HG03439 (cell line): ENCODE measurements around the gene MED17.
"Not testable (repeated sequence)": the region's sequence is repeated elsewhere in the genome, so short reads cannot be mapped to it uniquely, and the experiment has no call there.

Experiments used
- ATAC-seq: cut with Tn5 transposase; IDR thresholded peaks from one replicate; pipeline ENCODE4 v1.9.1; 2021; ENCODE audit warnings: mild to moderate bottlenecking, moderate library complexity; ENCODE audit not compliant: unreplicated experiment

Gene MED17

GRCh38 chr11:93784145-93784934 is at the start of gene MED17:
TSS of gene MED17 (plus strand) at chr11:93784282. CDS start at chr11:93784514, 232 bp downstream.
- ATAC-seq = peak; percentile 96

- no peak for ATAC-seq
Measured at GRCh38 chr11:93734427-93735222, 49.5 kb upstream of the MED17 start.

GRCh38 chr11:93735627-93736026 is 48.5 kb upstream of the MED17 start:
- ATAC-seq = no peak

GRCh38 chr11:93736129-93736528 is 48.0 kb upstream of the MED17 start:
- ATAC-seq = no peak

GRCh38 chr11:93737904-93738612 is 46.0 kb upstream of the MED17 start:
- ATAC-seq = no peak

- no peak for ATAC-seq
Measured at GRCh38 chr11:93738647-93739081, 45.4 kb upstream of the MED17 start.

GRCh38 chr11:93740031-93740729 is 43.9 kb upstream of the MED17 start:
- no peak for ATAC-seq

- peak; percentile 24 for ATAC-seq
Measured at GRCh38 chr11:93740730-93741093, 43.4 kb upstream of the MED17 start.

GRCh38 chr11:93741094-93741881 is 42.8 kb upstream of the MED17 start, which contains the start of the genes C11orf54 and TAF1D:
TSS of gene C11orf54 (plus strand) at chr11:93741672. CDS start at chr11:93747394, 5,722 bp downstream.
TSS of gene TAF1D (minus strand) at chr11:93741495. CDS start at chr11:93739304, 2,191 bp downstream.
- peak; percentile 84 for ATAC-seq

- ATAC-seq = no peak
Measured at GRCh38 chr11:93741882-93742226, 42.2 kb upstream of the MED17 start.

GRCh38 chr11:93743291-93743690 is 40.8 kb upstream of the MED17 start:
- ATAC-seq = no peak

- no peak for ATAC-seq
Measured at GRCh38 chr11:93744669-93745004, 39.4 kb upstream of the MED17 start.

GRCh38 chr11:93745005-93745755 is 38.9 kb upstream of the MED17 start:
- ATAC-seq = not testable (repeated sequence)

GRCh38 chr11:93746101-93746500 is 38.0 kb upstream of the MED17 start:
- ATAC-seq = no peak

GRCh38 chr11:93747122-93747521 is 37.0 kb upstream of the MED17 start:
- ATAC-seq = peak; percentile 58

GRCh38 chr11:93751001-93751400 is 33.1 kb upstream of the MED17 start:
- no peak for ATAC-seq

GRCh38 chr11:93753241-93753640 is 30.8 kb upstream of the MED17 start:
- ATAC-seq = no peak

- no peak for ATAC-seq
Measured at GRCh38 chr11:93756748-93757147, 27.3 kb upstream of the MED17 start.

GRCh38 chr11:93757301-93757700 is 26.8 kb upstream of the MED17 start:
- no peak for ATAC-seq
